Erythroblast (primary cell): ENCODE data around the gene IFT57.

Experiments
- GATA1 ChIP-seq: IDR thresholded peaks from 2 replicates; pipeline ENCODE4 v1.6.1; 2011; ENCODE audit warnings: low read depth, mild to moderate bottlenecking, control low read depth, low read length, moderate library complexity
- POLR2A ChIP-seq: IDR thresholded peaks from 2 replicates; pipeline ENCODE4 v1.6.1; 2011; ENCODE audit warnings: mild to moderate bottlenecking, low read length

GRCh38 chr3:108243243-108243642, 21.0 kb upstream of the IFT57 start:
- TF ChIP-seq POLR2A, result no peak
- no peak for TF ChIP-seq GATA1
